BJ (cell line): ENCODE results near the gene VTCN1. TPM values are rescaled to one million over a fixed set of nuclear protein-coding genes. Genes with fewer than 3 reads are reported as not detected.
"Not testable (repeated sequence)": the region's sequence is repeated elsewhere in the genome, so short reads cannot be mapped to it uniquely, and the experiment has no call there.

ENCODE experiments used
- CTCF ChIA-PET: fragments of 350-600 bp; formaldehyde crosslinking; extraction: SDS; loops from one replicate; lab custom pipeline; 2021; ENCODE audit warnings: antibody characterized with exemption, inconsistent platforms; lab: Yijun Ruan, JAX
- POLR2A ChIA-PET: fragments of 300-600 bp; sonication (Branson Sonifier 250); formaldehyde crosslinking; extraction: SDS; loops from one replicate; lab custom pipeline; 2021; ENCODE audit warnings: antibody characterized with exemption; lab: Charles Lee
- DNase-seq: peaks from one replicate; pipeline ENCODE4 v3.0.0-alpha.2; 2011; ENCODE audit warnings: low read depth
- H3K27me3 ChIP-seq: 2 replicates; pipeline ENCODE4 v1.6.0; 2011; ENCODE audit warnings: low read length; ENCODE audit not compliant: control insufficient read depth, insufficient read depth
- H3K36me3 ChIP-seq: 2 replicates; pipeline ENCODE4 v1.5.1; 2011; ENCODE audit warnings: low read length; ENCODE audit not compliant: control insufficient read depth, insufficient read depth
- H3K4me3 ChIP-seq: 2 replicates; pipeline ENCODE4 v1.5.1; 2011; ENCODE audit warnings: low read depth, mild to moderate bottlenecking, control low read depth, low read length
- CTCF ChIP-seq: IDR thresholded peaks from 2 replicates; pipeline ENCODE4 v1.5.1; 2011; ENCODE audit warnings: low read depth, mild to moderate bottlenecking, control low read depth, inconsistent platforms, low read length, moderate library complexity; ENCODE audit not compliant: insufficient read depth
- polyA plus RNA-seq: library from polyadenylated mRNA; depleted of rRNA; stranded (reverse); fragments of >200 nt; gene quantifications from 2 replicates; pipeline ENCODE4 v1.2.3, GENCODE V29; 2011

Gene VTCN1
- polyA plus RNA-seq, 1 experiment: not detected

GRCh38 chr1:117120774-117121588, 89.7 kb downstream of the VTCN1 start:
- H3K4me3 ChIP-seq: peak overlapping the region; percentile 73
- POLR2A ChIA-PET: no interaction called here
- H3K36me3 ChIP-seq: no peaks in the 10 kb centered on the region
- no peak for DNase-seq
- H3K27me3 ChIP-seq: no peaks in the 10 kb centered on the region
- no peak for TF ChIP-seq CTCF
- CTCF ChIA-PET: interaction anchor here (1.0 to 11.0 kb wide), 6 partner anchors 8 to 164 kb away, joined by 3 to 83 read pairs (median 12); no protein-coding TSS in a partner anchor

GRCh38 chr1:117119144-117119543, 91.6 kb downstream of the VTCN1 start:
- H3K27me3 ChIP-seq, H3K36me3 ChIP-seq, POLR2A ChIA-PET, H3K4me3 ChIP-seq, DNase-seq: not testable (repeated sequence)
- CTCF ChIA-PET: interaction anchor here (0.6 to 11.0 kb wide), 4 partner anchors 10 to 59 kb away, joined by 3 to 83 read pairs (median 5); partner anchors contain the start of gene TTF2

GRCh38 chr1:117118137-117118536, 92.6 kb downstream of the VTCN1 start:
- no peak for TF ChIP-seq CTCF
- ChIA-PET POLR2A (no interaction called here), CTCF (interaction anchor here (1.0 to 11.0 kb wide), 2 partner anchors 11 to 51 kb away, joined by 4 to 83 read pairs; no protein-coding TSS in a partner anchor)
- DNase-seq: no peak
- no peaks in the 10 kb centered on the region for H3K27me3 ChIP-seq
- peaks cover 1% of the 10 kb centered on the region; the same call in 1 of the 2 replicates for H3K36me3 ChIP-seq
- H3K4me3 ChIP-seq: no peak overlapping the region

- no peak overlapping the region for H3K4me3 ChIP-seq
- no peak for DNase-seq
- POLR2A ChIA-PET: no interaction called here
- CTCF ChIA-PET: interaction anchor here (1.0 to 11.0 kb wide), 2 partner anchors 11 to 51 kb away, joined by 4 to 83 read pairs; no protein-coding TSS in a partner anchor
- peaks cover 2% of the 10 kb centered on the region; the same call in 1 of the 2 replicates for H3K36me3 ChIP-seq
- H3K27me3 ChIP-seq: no peaks in the 10 kb centered on the region
- no peak for TF ChIP-seq CTCF
Measured at GRCh38 chr1:117117697-117118096, 93.0 kb downstream of the VTCN1 start.

- TF ChIP-seq CTCF: no peak
- Histone ChIP-seq H3K27me3 (no peaks in the 10 kb centered on the region), H3K36me3 (peaks cover 3% of the 10 kb centered on the region; the same call in 1 of the 2 replicates), H3K4me3 (no peak overlapping the region)
- ChIA-PET POLR2A (no interaction called here), CTCF (interaction anchor here (1.3 to 11.0 kb wide), 3 partner anchors 11 to 50 kb away, joined by 3 to 83 read pairs (median 8); no protein-coding TSS in a partner anchor)
- no peak for DNase-seq
Measured at GRCh38 chr1:117116784-117117130, 94.0 kb downstream of the VTCN1 start.
